Spleen (tissue), 11 donors: ENCODE results near the gene MBNL2. TPM values are rescaled to one million over a fixed set of nuclear protein-coding genes. Genes with fewer than 3 reads are reported as not detected.

Experiments
- DNase-seq: peaks from one replicate; pipeline ENCODE4 v3.0.0-alpha.2; 2020
- H3K27ac ChIP-seq, 8 donors: fragments of 200-600 bp; sonication (generic) in 7 of 8; 1 replicate in 4 of 8; 2 replicates in 4 of 8; pipeline versions ENCODE4 v1.5.0 to v1.8.0; 2016 to 2021; ENCODE audit warnings: inconsistent platforms in 4 of 8, mild to moderate bottlenecking in 4 of 8, moderate library complexity in 1 of 8
- H3K27me3 ChIP-seq, 7 donors: fragments of 200-600 bp; sonication (generic) in 6 of 7; replicated peaks in 1 of 7; 1 replicate in 4 of 7; 2 replicates in 3 of 7; pipeline versions ENCODE4 v1.5.0 to v1.8.0; 2016 to 2021; ENCODE audit warnings: inconsistent platforms in 3 of 7, mild to moderate bottlenecking in 1 of 7
- H3K36me3 ChIP-seq, 6 donors: fragments of 200-600 bp; sonication (generic) in 5 of 6; 1 replicate in 4 of 6; 2 replicates in 2 of 6; pipeline versions ENCODE4 v1.5.0 to v1.8.0; 2016 to 2021; ENCODE audit warnings: inconsistent platforms in 2 of 6
- H3K4me1 ChIP-seq, 6 donors: fragments of 200-600 bp; sonication (generic) in 5 of 6; 1 replicate in 3 of 6; 2 replicates in 3 of 6; pipeline versions ENCODE4 v1.5.0 to v1.8.0; 2016 to 2021; ENCODE audit warnings: inconsistent platforms in 3 of 6
- H3K4me3 ChIP-seq, 8 donors: fragments of 200-600 bp; sonication (generic) in 7 of 8; 1 replicate in 4 of 8; 2 replicates in 4 of 8; pipeline versions ENCODE4 v1.5.0 to v1.8.0; 2016 to 2021; ENCODE audit warnings: inconsistent platforms in 4 of 8, mild to moderate bottlenecking in 4 of 8, moderate library complexity in 2 of 8
- H3K9me3 ChIP-seq, 8 donors: fragments of 200-600 bp; sonication (generic) in 7 of 8; 1 replicate in 4 of 8; 2 replicates in 4 of 8; pipeline versions ENCODE4 v1.5.0 to v1.8.0; 2016 to 2021; ENCODE audit warnings: inconsistent platforms in 4 of 8
- POLR2A ChIP-seq, 3 donors: fragments of 450-650 bp; IDR thresholded peaks; one replicate each; pipeline ENCODE4 v1.5.1; 2017; ENCODE audit warnings: antibody characterized with exemption in 3 of 3, mild to moderate bottlenecking in 1 of 3
- POLR2AphosphoS5 ChIP-seq, 3 donors: sonication (generic); formaldehyde crosslinking; IDR thresholded peaks; one replicate each; pipeline ENCODE4 v1.5.1; 2017; ENCODE audit warnings: antibody characterized with exemption in 3 of 3
- WGBS, 5 donors: extraction: QIAGEN DNeasy Blood & Tissue Kit in 3 of 5; methylation state at CpG; one replicate each; pipeline versions ENCODE4 v1.1.5 to v1.1.7; 2013 to 2018; 5-methylcytosine and 5-hydroxymethylcytosine counted together
- intact Hi-C: fragments of 100-400 bp; cut with DNase I; formaldehyde crosslinking; loops from one replicate; pipeline ENCODE4 v1.15.0; 2023; ENCODE audit warnings: low total_unique reads
- polyA plus RNA-seq, 3 donors: library from polyadenylated mRNA; stranded (reverse); fragments of 200-250 nt; gene quantifications; one replicate each; pipeline ENCODE4 v1.2.1, GENCODE V29; 2013
- total RNA-seq, 7 donors: library from RNA; depleted of rRNA in 3 of 7; stranded (reverse); fragments of >200 nt in 3 of 7; fragmentation: NEBNext Ultra II Directional in 4 of 7; extraction: Animal tissue kit (Norgen Biotek cat#: 25700) in 4 of 7; gene quantifications; one replicate each; pipeline versions ENCODE4 v1.1.0 to v1.2.1, GENCODE V29; 2016 to 2021
- TF ChIP-seq, protein P1 (sequence below), 11 experiments: fragments of 200-600 bp in 7 of 11; fragments of 450-650 bp in 4 of 11; sonication (generic) in 4 of 11; IDR thresholded peaks in 8 of 11; conservative IDR thresholded peaks in 3 of 11; 1 replicate in 7 of 11; 2 replicates in 4 of 11; pipeline versions ENCODE4 v1.4.0 to v1.8.0; 2016 to 2021; ENCODE audit warnings: antibody characterized with exemption in 11 of 11, inconsistent platforms in 4 of 11, mild to moderate bottlenecking in 1 of 11
- donor health status: healthy with polysubstance abuse.
- donor health status: DM: no; HTN: no; CAD: no; lungs with moderate emphysema.
- donor health status: DM: no; HTN: no; CAD: no.
- donor health status: Bipolar disorder and iron deficiency.
- donor health status: healthy.
- donor health status: DM: no; HTN: no; CAD: no.
- donor health status: DM: yes; HTN: yes; CAD: no.

The MBNL2 gene
- total and polyA plus RNA-seq, 10 donors = 7.0 to 56.3 (median 31.1) TPM

DNA sequence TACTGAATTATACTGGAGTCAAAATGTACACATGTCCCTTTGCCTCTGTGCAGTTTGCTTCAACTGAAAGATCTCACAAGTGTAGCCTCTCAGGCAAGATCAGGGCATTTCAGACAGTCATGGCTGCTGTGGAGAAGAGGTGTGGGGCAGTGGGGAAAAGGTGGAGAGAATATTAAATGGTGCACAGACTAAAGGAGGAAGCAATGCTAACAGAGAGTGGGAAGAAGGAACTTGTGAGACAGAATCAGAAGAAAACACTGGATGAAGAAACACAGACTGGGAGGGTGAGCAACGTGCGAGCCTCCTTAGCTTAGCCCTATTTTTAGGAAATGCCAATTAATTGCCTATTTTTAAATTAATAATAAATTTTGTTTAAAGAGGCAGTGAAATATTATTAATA is 162.2 kb downstream of the MBNL2 start:
- no peak for DNase-seq
- WGBS, 5 donors = 31 to 60% (median 47%) methylated on average over 2 of the region's 2 CpGs
- no peaks in the 10 kb centered on the region for H3K9me3 ChIP-seq
- H3K27ac ChIP-seq = peak overlapping the region in 4 of 8 donors; percentile 3 to 33 (median 20)
- TF ChIP-seq POLR2A (IDR thresholded peaks at IDR 0.05) = no peak
- TF ChIP-seq, protein P1, sequence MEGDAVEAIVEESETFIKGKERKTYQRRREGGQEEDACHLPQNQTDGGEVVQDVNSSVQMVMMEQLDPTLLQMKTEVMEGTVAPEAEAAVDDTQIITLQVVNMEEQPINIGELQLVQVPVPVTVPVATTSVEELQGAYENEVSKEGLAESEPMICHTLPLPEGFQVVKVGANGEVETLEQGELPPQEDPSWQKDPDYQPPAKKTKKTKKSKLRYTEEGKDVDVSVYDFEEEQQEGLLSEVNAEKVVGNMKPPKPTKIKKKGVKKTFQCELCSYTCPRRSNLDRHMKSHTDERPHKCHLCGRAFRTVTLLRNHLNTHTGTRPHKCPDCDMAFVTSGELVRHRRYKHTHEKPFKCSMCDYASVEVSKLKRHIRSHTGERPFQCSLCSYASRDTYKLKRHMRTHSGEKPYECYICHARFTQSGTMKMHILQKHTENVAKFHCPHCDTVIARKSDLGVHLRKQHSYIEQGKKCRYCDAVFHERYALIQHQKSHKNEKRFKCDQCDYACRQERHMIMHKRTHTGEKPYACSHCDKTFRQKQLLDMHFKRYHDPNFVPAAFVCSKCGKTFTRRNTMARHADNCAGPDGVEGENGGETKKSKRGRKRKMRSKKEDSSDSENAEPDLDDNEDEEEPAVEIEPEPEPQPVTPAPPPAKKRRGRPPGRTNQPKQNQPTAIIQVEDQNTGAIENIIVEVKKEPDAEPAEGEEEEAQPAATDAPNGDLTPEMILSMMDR (IDR thresholded peaks at IDR 0.05 in 8 of 11, conservative IDR thresholded peaks at IDR 0.05 in 3 of 11) = no peak
- no peak for TF ChIP-seq POLR2AphosphoS5 (IDR thresholded peaks at IDR 0.05)
- H3K4me1 ChIP-seq = peaks cover 0 to 35% (median 9%) of the 10 kb centered on the region in 6 donors
- H3K36me3 ChIP-seq = peaks cover 0 to 34% (median 0%) of the 10 kb centered on the region in 6 donors
- intact Hi-C loops = no loop called here
- no peak overlapping the region for H3K4me3 ChIP-seq
- no peaks in the 10 kb centered on the region for H3K27me3 ChIP-seq

DNA sequence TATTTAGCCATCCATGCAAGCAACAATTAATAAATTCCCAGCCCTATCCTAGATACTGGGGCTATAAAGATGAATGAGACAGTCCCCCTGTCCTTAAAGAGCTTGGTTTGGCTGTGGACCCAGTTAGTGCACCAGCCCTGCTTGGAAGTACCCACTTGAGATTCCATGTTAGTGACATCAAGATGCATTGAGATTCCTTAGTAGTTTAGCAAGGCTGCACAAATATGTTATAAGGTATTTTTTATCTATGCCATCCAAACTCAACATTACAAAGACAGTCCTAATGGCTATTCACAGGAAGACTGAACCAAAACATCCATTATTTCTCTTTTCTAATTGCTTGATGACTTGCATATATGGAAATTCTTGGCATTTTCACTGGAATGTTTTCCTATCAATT is 163.0 kb downstream of the MBNL2 start:
- intact Hi-C loops = no loop called here
- H3K4me3 ChIP-seq = no peak overlapping the region
- H3K4me1 ChIP-seq = peaks cover 0 to 35% (median 9%) of the 10 kb centered on the region in 6 donors
- peaks cover 0 to 28% (median 0%) of the 10 kb centered on the region in 6 donors for H3K36me3 ChIP-seq
- no peaks in the 10 kb centered on the region for H3K9me3 ChIP-seq
- no peaks in the 10 kb centered on the region for H3K27me3 ChIP-seq
- no peak for DNase-seq
- TF ChIP-seq POLR2AphosphoS5 (IDR thresholded peaks at IDR 0.05) (no peak), POLR2A (IDR thresholded peaks at IDR 0.05) (no peak)
- TF ChIP-seq, protein P1 (IDR thresholded peaks at IDR 0.05 in 8 of 11, conservative IDR thresholded peaks at IDR 0.05 in 3 of 11) = no peak
- peak overlapping the region in 1 of 8 donors; percentile 33 for H3K27ac ChIP-seq

DNA sequence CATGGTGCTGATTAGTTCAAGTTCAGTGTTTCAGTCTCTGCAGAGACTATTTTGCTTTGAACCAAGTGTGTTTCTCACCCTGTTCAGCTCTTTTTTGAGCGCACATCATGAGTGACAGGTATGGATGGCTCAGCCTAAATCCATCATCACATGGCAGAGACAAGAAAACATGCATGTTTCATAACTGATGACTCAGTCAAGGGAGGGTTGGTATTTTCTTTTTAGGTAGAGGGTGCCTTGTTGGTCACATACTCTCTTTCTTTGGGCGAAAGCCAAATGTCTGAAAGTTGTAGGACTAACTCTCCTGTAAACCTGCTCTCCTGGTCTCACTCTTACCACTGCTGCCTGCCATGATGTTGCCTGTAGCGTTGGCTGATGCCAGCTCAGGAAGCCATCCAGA is 163.7 kb downstream of the MBNL2 start:
- Histone ChIP-seq H3K27me3 (no peaks in the 10 kb centered on the region), H3K9me3 (no peaks in the 10 kb centered on the region), H3K4me3 (no peak overlapping the region), H3K4me1 (peaks cover 0 to 35% (median 9%) of the 10 kb centered on the region in 6 donors), H3K36me3 (peaks cover 0 to 21% (median 0%) of the 10 kb centered on the region in 6 donors), H3K27ac (peak overlapping the region in 6 of 8 donors; percentile 10 to 79 (median 54))
- DNase-seq = no peak
- no peak for TF ChIP-seq POLR2A (IDR thresholded peaks at IDR 0.05)
- TF ChIP-seq POLR2AphosphoS5 (IDR thresholded peaks at IDR 0.05) = no peak
- TF ChIP-seq, protein P1 (IDR thresholded peaks at IDR 0.05 in 8 of 11, conservative IDR thresholded peaks at IDR 0.05 in 3 of 11) = no peak
- 94 to 97% (median 95%) methylated on average over 3 of the region's 3 CpGs for WGBS, 5 donors
- intact Hi-C loops = no loop called here

DNA sequence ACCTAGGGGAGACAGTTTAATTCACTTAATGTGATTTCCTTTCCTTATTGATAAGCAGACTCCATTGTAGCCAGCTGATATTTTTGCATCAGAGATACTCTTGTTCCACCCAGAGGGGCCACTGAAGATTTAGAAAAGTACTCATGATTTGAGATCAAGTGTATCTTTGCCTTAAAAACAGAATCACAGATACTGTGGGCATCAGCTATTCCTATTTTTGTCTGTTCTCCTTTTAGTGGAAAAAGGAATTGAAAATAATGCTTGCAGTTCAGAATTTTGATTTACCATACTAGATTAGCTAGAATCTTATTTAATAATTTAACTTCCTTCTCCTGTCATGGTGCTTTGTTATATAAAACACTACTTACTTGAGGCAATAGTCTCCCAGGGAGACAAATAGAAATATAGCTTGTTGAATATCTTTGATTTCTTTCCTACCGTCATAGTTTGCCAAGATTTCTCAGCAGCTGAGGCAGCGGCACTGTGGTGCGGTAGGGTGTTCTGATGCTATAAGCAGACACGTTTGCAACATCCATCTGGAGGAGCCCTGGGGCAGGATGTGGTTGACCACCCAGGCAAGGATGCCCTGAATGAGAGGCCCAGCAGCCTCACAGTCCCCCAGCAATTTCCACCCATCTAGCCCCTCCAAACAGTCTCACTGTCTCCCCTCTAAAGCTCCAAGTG is 164.8 kb downstream of the MBNL2 start:
- H3K4me3 ChIP-seq = no peak overlapping the region
- no peak for DNase-seq
- no peaks in the 10 kb centered on the region for H3K27me3 ChIP-seq
- intact Hi-C loops = no loop called here
- H3K4me1 ChIP-seq = peaks cover 0 to 35% (median 9%) of the 10 kb centered on the region in 6 donors
- H3K9me3 ChIP-seq = no peaks in the 10 kb centered on the region
- TF ChIP-seq, protein P1 (IDR thresholded peaks at IDR 0.05 in 8 of 11, conservative IDR thresholded peaks at IDR 0.05 in 3 of 11) = no peak
- TF ChIP-seq POLR2AphosphoS5 (IDR thresholded peaks at IDR 0.05) = peak in 1 of 3 donors; percentile 23
- H3K36me3 ChIP-seq = peaks cover 0 to 23% (median 5%) of the 10 kb centered on the region in 6 donors
- H3K27ac ChIP-seq = peak overlapping the region in 6 of 8 donors; percentile 33 to 79 (median 56)
- 31 to 66% (median 40%) methylated on average over 4 of the region's 4 CpGs for WGBS, 5 donors
